KOPT-K1 (cell line): ENCODE measurements around the gene NLRP4.

Source experiments
- H3K27ac ChIP-seq: fragments of 200-600 bp; sonication (generic); 2 replicates; pipeline ENCODE4 v1.5.1; 2016; ENCODE audit warnings: antibody characterized with exemption, mild to moderate bottlenecking, low read depth, low read length; ENCODE audit not compliant: poor library complexity, severe bottlenecking
- H3K36me3 ChIP-seq: fragments of 200-600 bp; sonication (generic); 2 replicates; pipeline ENCODE4 v1.5.1; 2017; ENCODE audit warnings: antibody characterized with exemption, mild to moderate bottlenecking, low read length, moderate library complexity; ENCODE audit not compliant: insufficient read depth
- H3K9me3 ChIP-seq: fragments of 200-600 bp; sonication (generic); 2 replicates; pipeline ENCODE4 v1.5.1; 2017; ENCODE audit warnings: antibody characterized with exemption, low read length, mild to moderate bottlenecking; ENCODE audit not compliant: insufficient read depth, poor library complexity, severe bottlenecking

NLRP4 gene

GRCh38 chr19:55857149-55857548 is 20.8 kb downstream of the NLRP4 start:
- H3K27ac ChIP-seq: no peak overlapping the region
- no peaks in the 10 kb centered on the region for H3K36me3 ChIP-seq
- H3K9me3 ChIP-seq: no peaks in the 10 kb centered on the region

GRCh38 chr19:55857974-55858373 is 21.6 kb downstream of the NLRP4 start:
- H3K27ac ChIP-seq: no peak overlapping the region
- H3K36me3 ChIP-seq: no peaks in the 10 kb centered on the region
- no peaks in the 10 kb centered on the region for H3K9me3 ChIP-seq

- H3K9me3 ChIP-seq: no peaks in the 10 kb centered on the region
- H3K36me3 ChIP-seq: no peaks in the 10 kb centered on the region
- H3K27ac ChIP-seq: no peak overlapping the region
Observed at GRCh38 chr19:55858401-55858800, 22.1 kb downstream of the NLRP4 start.

DNA sequence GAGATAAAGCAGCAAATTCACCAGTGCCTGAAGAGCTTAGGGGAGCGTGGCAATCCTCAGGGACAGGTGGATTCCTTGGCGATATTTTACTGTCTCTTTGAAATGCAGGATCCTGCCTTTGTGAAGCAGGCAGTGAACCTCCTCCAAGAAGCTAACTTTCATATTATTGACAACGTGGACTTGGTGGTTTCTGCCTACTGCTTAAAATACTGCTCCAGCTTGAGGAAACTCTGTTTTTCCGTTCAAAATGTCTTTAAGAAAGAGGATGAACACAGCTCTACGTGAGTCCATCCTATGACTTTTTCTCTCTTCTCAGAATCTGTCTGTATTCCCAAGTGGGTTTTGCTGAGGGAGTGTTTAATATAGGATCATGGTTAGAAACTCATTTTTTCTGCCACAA is 22.6 kb downstream of the NLRP4 start:
- Histone ChIP-seq H3K36me3 (no peaks in the 10 kb centered on the region), H3K27ac (no peak overlapping the region), H3K9me3 (no peaks in the 10 kb centered on the region)

GRCh38 chr19:55866521-55866920 is 30.2 kb downstream of the NLRP4 start:
- Histone ChIP-seq H3K27ac (no peak overlapping the region), H3K9me3 (no peaks in the 10 kb centered on the region), H3K36me3 (no peaks in the 10 kb centered on the region)

DNA sequence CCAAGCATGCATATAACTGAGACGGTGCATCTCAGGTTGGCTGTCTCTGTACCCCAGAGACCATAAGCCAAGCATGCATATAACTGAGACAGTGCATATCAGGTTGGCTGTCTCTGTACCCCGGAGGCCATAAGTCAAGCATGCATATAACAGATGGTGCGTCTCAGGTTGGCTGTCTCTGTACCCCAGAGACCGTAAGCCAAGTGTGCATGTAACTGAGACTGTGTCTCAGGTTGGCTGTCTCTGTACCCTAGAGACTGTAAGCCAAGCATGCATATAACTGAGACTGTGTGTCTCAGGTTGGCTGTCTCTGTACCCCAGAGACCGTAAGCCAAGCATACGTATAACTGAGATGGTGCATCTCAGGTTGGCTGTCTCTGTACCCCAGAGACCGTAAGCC is 30.8 kb downstream of the NLRP4 start:
- H3K9me3 ChIP-seq: no peaks in the 10 kb centered on the region
- no peaks in the 10 kb centered on the region for H3K36me3 ChIP-seq
- no peak overlapping the region for H3K27ac ChIP-seq

- Histone ChIP-seq H3K9me3 (peaks cover 6% of the 10 kb centered on the region), H3K36me3 (no peaks in the 10 kb centered on the region), H3K27ac (no peak overlapping the region)
Observed at GRCh38 chr19:55870736-55871135, 34.4 kb downstream of the NLRP4 start.

DNA sequence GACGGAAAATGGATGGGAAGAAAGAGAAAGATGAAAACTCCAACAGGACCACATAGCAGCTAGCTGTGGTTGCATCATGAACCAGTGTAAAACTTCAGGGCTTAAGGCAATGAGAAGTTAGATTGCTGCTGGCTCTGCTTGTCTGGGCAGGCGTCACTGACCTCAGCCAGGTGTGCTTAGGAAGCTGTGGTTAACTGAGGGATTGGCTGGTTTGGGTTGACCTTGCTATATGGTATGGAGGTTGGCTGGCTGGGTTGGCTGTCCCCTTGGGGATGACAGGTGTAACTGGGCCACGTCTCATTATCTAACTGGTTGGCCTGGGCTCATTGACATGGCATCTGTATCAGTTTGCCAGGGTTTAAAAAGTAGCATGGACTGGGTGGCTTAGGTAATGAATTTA is 40.9 kb downstream of the NLRP4 start:
- H3K9me3 ChIP-seq: peaks cover 12% of the 10 kb centered on the region
- no peaks in the 10 kb centered on the region for H3K36me3 ChIP-seq
- no peak overlapping the region for H3K27ac ChIP-seq

DNA sequence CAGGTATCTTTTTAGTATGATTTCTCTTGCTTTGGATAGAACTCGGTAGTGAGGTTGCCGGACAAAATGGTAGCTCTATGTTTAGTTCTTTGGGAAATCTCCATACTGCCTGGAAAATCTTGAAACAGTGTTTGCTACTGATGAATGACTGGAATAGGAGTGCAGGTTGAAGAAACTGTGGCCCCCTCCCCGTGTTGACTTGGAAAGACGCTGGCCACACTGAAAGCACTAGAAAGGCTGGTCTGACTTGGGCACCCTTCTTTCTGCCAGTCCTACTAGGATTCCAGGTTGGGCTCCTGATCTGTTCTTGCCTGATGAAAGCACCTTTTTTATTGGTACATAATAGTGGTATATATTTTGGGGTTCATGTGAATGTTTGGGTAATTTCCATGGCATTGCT is 46.3 kb downstream of the NLRP4 start:
- H3K9me3 ChIP-seq: peaks cover 6% of the 10 kb centered on the region
- no peaks in the 10 kb centered on the region for H3K36me3 ChIP-seq
- H3K27ac ChIP-seq: no peak overlapping the region

DNA sequence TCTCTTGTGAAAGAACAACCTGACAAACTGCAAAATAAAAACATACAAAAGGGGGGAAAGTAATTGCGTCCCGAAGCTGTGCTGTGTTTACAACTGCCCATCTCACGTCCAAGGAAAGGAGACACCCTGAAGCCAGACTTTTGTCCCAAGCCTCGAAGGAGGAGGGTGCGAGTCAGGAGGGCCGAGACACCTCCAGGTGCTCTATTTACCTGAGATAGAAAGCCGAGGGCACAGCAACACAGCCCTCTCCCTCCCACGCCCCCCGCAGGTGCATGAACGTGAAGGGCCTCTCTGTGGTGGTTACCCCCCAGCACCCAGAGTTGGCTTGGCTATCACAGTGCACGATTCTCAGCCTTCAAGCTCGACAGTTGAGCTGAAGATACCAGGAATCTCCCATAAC is 62.6 kb downstream of the NLRP4 start:
- H3K27ac ChIP-seq: no peak overlapping the region
- no peaks in the 10 kb centered on the region for H3K9me3 ChIP-seq
- no peaks in the 10 kb centered on the region for H3K36me3 ChIP-seq

DNA sequence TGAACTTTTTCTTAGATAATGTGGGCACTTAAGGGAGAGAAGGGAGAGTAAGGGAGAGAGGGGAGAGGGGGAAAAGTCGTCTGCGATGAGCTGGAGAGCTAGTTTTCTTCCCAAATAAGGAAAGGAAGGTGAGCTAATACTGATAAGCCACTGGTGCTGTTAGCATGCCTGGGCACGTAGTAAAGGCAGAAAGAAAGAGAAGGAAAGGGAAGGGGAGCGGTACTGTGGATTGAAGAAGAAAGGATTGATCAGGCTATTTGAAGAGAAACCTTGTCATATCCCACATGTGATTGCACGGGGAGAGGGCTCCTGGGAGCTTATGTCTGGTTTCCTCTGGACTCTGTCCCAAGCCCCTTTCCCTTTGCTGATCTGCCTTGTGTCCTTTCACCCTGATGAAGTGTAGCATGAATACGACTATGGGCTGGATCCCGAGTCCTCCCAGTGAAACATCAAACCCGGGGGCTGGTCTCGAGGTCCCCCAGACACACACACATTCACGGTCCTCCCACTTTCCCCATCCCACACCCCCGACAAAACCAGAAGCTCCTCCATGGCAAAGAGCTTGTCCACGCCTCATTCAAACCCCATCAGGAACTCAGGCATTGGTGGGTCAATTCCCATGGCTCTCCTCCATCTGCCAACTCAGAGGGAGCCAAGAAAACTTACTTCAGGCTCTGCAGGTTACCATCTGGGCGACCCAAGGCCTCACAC is 65.2 kb downstream of the NLRP4 start:
- Histone ChIP-seq H3K27ac (no peak overlapping the region), H3K36me3 (no peaks in the 10 kb centered on the region), H3K9me3 (no peaks in the 10 kb centered on the region)

DNA sequence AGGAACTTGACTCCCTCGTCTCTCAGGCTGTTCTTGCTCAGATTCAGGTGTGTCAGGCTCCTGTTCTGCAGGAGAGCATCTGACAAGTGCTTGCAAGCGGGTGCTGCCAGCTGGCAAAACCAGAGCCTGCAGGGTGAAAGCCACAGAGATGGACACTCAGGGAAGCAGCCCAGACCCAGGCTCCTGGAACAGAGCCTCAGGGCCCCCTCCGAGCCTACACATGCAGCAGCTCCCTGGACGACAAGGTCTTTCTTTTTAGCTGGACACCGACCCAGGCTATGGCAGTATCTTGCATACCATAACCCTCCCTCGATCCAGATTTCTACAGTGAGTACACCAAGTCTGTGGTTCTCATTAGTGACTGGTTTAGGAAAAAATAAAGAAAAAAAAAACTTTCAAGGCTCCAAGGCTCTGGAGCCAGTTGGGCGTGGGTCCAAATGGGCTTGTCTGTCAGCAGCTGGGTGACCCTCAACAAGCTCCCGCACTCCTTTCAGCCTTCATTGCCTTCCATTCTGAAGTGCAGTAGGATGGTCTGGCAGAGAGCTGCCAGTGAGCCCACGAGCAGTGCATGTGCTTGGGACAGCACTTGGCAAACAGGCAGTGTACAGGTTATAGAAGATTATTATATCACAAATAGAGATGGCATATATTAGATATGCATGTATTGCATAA is 65.9 kb downstream of the NLRP4 start:
- Histone ChIP-seq H3K36me3 (no peaks in the 10 kb centered on the region), H3K9me3 (no peaks in the 10 kb centered on the region), H3K27ac (no peak overlapping the region)

DNA sequence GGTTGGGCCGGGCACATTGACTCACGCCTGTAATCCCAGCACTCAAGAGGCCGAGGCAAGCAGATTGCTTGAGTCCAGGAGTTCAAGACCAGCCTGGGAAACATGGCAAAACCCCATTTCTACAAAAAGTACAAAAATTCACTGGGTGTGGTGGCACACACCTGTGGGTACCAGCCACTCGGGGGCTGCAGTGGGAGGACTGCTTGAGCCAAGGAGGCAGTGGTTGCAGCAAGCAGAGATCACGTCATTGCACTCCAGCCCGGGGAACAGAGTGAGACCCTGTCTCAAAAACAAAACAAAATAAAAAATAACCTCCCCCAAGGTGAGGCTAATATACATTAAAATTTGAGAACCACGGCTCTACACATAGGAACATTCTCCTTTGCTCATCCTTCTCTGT is 70.9 kb downstream of the NLRP4 start:
- Histone ChIP-seq H3K9me3 (no peaks in the 10 kb centered on the region), H3K36me3 (no peaks in the 10 kb centered on the region), H3K27ac (no peak overlapping the region)

DNA sequence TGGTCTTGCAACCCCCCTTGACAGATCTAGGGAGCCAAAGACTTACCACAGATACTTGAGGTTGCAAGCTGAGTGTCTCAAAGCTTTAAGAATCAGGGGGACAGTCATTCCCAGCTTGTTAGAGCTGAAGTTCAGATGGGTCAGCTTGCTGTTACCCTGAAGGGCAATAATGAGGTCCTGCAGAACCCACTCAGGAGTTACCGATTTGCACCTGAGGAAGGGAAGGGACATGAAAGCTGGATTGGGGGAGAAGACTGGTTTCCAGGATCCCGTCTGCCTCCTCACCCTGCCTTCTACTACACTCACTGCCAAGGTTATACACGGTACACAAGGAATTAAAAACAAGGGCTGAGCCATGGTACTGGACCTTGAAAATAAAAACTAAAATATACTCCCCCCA is 71.4 kb downstream of the NLRP4 start:
- no peak overlapping the region for H3K27ac ChIP-seq
- H3K36me3 ChIP-seq: no peaks in the 10 kb centered on the region
- H3K9me3 ChIP-seq: no peaks in the 10 kb centered on the region

DNA sequence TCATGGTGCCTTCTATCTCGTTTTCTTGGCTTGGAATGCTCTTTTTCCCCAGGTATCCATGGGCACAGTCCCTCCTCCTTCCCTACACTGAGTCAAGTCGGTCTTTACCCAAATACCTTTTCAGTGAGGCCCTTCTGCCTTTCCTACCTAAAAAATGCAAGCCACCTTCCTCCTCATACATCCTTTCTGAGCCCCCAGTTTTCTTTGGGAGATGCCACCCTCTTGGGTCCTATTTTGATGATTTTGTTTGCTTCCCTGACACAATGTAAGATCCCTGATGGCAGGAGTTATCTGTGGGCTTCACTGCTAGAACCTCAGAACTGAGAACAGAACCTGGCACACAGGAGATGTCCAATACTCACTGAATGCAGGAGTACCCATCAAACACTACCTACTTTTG is 73.5 kb downstream of the NLRP4 start:
- no peaks in the 10 kb centered on the region for H3K9me3 ChIP-seq
- H3K36me3 ChIP-seq: no peaks in the 10 kb centered on the region
- H3K27ac ChIP-seq: no peak overlapping the region

DNA sequence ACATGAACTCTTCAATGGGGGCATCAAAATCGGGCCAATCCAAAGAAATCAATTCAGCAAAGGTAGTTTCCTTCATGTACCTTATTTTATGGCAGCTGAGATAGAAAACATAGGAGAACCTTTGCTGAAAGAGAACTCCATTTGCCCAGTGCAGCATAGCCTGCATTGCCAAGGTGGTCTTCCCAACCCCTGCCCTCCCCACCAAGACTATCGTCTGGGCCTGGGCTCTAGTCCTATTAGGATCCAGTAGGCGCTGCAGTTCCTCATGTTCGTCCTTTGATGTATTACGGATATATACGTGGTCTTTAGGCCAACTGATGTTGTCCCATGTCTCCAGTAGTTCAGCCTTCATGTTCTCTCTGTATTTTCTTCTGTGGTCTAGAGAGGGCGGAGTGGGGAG is 76.6 kb downstream of the NLRP4 start:
- H3K27ac ChIP-seq: no peak overlapping the region
- H3K36me3 ChIP-seq: no peaks in the 10 kb centered on the region
- H3K9me3 ChIP-seq: no peaks in the 10 kb centered on the region
